Measurements from ENCODE around the gene AHCYL1.

The AHCYL1 gene

DNA sequence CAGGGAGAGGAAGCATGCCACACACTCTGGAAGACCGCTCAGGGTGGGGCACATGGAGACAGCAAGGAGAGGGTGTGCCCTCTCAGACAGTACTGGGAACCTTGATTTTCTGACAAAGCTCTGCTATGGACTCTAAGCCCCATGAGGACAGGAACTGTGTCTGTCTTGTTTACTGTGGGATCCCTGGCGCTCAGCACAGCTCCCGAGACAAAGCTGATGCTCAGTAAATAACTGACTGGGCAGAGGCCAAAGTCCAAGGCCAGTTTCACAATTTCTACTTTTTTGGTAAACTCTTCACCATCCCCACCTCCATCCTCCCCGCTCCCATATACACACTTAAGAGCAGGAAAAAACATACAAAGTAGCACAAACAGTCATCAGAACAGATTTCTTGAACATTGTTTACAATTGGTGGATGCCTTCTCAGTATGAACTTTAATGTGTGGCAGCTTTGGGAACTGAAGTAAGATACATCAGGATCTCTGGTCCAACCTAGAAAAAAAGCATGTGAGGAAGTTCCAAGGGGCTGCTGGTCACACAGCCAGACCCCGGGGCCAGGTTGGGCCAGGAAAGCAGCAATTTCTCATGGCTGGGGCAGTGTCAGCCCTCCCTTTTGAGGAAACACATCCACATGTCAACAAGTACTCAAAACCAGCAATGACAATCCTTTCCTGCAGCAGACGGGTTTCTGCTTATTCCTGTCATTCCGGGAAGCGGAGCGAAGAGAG, 5.6 kb upstream of the AHCYL1 start:
- DNase-seq (ENCODE audit: low read depth in 2 of 2), result peak; percentile 15 to 32
- TF ChIP-seq, protein P1, sequence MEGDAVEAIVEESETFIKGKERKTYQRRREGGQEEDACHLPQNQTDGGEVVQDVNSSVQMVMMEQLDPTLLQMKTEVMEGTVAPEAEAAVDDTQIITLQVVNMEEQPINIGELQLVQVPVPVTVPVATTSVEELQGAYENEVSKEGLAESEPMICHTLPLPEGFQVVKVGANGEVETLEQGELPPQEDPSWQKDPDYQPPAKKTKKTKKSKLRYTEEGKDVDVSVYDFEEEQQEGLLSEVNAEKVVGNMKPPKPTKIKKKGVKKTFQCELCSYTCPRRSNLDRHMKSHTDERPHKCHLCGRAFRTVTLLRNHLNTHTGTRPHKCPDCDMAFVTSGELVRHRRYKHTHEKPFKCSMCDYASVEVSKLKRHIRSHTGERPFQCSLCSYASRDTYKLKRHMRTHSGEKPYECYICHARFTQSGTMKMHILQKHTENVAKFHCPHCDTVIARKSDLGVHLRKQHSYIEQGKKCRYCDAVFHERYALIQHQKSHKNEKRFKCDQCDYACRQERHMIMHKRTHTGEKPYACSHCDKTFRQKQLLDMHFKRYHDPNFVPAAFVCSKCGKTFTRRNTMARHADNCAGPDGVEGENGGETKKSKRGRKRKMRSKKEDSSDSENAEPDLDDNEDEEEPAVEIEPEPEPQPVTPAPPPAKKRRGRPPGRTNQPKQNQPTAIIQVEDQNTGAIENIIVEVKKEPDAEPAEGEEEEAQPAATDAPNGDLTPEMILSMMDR (IDR thresholded peaks at IDR 0.05; ENCODE audit: low read depth, low read length), result no peak
- no peak overlapping the region for H3K4me3 ChIP-seq (replicated peaks in 1 of 2; ENCODE audit: low read depth in 2 of 2, low read length in 2 of 2)

DNA sequence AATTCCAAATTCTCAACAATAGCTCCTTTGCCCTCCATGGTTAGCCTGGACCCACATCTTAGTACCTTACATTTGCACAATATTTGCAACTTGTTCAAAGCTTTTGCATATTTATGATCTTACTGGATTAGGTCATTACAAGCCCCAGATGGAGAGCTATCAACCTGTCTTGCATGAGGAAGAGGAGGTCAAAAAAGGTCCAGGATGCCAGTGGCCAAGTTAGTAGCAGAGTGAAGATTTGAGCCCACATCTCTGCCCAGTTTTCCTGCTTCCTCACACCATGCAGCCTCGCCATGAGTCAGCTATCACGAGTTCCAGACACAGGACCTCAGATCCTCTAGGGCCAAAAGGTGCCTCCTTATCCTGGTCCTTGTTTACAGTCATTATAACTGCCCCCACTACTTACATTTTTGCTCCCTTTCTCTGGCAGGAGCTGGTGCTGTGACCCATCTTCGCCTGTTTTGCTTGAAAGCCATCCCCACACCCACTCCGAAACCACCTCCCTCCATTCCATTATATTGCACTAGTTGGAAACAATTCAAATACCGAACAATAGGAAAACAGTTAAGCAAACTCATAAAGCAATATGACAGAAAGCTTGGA, 5.0 kb upstream of the AHCYL1 start:
- TF ChIP-seq, protein P1 (IDR thresholded peaks at IDR 0.05; ENCODE audit: low read depth, low read length), result no peak
- H3K4me3 ChIP-seq (replicated peaks in 1 of 2; ENCODE audit: low read depth in 2 of 2, low read length in 2 of 2), result no peak overlapping the region
- peak; percentile 74 to 85 for DNase-seq (ENCODE audit: low read depth in 2 of 2)

DNA sequence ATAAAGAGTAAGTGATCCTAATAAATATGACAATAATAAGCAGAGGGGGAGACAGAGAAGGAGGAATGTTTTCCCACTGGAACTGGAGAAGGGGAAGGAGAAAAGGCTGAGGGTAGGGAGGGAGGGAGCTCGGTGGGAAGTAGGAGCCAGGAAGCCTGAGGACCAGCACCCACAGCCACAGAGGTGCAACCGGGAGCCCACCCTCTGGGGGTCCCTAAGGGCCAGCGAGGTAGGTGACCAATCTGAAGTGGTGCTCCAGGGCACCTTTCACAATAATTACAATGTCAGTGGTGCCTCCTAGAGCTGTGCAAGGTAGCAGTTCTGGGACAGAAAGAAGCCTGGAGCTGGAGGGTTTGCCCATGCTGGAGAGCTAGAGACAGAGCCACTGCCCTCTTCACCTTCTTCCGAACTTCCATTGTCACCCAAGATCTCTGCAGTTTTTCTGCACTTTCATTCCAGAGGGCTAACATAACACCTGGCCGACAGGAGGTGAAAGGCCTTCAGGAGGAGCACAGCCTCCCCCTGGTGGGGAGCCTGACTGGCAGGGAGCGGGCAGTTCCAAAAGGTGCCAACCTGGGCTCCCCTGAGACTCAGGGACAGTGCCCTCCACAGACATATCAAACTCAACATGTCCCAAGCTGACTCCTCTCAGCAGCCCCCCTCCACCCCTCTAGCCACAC, 4.1 kb upstream of the AHCYL1 start:
- TF ChIP-seq, protein P1 (IDR thresholded peaks at IDR 0.05; ENCODE audit: low read depth, low read length), result peak; percentile 54
- no peak overlapping the region for H3K4me3 ChIP-seq (replicated peaks in 1 of 2; ENCODE audit: low read depth in 2 of 2, low read length in 2 of 2)
- DNase-seq (ENCODE audit: low read depth in 2 of 2), result no peak

DNA sequence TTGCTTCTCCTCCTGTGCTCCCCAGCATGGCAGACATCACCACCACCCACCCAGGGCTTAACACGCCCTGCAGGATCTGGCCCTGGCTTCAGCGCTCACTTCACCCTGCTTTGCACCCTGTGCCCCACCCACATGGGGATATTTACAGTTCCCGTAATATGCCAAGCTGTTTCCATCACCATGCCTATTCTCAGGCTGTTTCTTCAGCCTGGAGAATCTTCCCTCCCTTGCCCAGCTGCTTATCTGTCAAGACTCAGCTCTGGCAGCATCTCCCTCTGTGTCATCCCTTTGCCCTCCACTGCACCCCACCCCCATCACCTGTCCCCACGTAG, 3.6 kb upstream of the AHCYL1 start:
- no peak for DNase-seq (ENCODE audit: low read depth in 2 of 2)
- TF ChIP-seq, protein P1 (IDR thresholded peaks at IDR 0.05; ENCODE audit: low read depth, low read length), result no peak
- H3K4me3 ChIP-seq (replicated peaks in 1 of 2; ENCODE audit: low read depth in 2 of 2, low read length in 2 of 2), result no peak overlapping the region

DNA sequence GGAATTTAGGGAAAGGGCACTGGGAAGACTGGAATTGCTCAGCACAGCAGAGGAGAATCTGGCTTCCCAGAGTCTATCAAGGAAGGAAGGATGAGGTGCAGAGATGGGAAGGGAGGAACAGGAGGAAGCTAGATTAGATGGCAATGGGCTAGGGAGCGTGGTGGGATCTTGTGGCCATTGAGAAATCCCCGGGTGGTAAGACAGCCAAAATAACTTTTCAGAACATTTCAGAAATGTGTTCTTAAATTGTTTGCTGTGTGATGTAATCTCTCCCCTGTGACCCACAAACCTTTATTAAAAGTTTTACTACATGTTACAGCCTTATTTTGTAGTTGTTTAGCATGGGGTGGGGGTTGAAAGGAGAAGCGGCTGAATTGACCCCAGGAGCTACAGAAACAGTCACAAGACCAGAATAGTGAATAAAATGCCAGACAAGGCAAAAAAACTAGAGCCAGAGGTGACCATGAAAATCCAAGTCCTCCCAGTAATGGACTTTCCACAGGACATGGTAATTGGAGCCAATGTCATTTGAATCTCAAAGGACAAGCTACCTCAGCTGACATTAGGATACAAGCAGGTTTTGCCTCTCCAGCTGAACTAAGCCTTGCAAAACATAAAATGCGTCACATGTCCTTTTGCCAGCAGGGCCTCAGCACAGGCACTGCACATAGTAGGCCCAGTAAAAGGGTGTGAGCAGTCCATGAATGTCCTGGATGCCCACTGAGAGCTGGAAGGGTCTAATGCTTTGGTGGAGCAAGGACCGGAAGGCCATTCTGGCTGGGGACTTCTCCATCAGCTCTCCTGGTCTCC, 980 bp upstream of the AHCYL1 start:
- TF ChIP-seq, protein P1 (IDR thresholded peaks at IDR 0.05; ENCODE audit: low read depth, low read length), result no peak
- H3K4me3 ChIP-seq (replicated peaks in 1 of 2; ENCODE audit: low read depth in 2 of 2, low read length in 2 of 2), result no peak overlapping the region
- DNase-seq (ENCODE audit: low read depth in 2 of 2), result peak; percentile 45 to 74

DNA sequence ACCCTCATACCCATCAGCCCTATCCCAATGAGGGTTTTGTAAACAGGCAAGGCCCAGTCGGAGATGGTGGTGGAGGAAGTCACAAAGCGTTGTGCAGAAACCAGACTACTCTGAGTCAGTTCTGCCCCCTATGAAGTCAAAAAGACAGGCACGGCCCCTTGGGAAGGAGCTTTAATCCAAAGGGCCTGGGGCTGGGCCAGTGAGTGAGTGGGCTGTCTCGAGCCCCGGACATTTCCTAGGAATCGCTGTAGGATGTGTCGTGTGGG, 442 bp upstream of the AHCYL1 start:
- TF ChIP-seq, protein P1 (IDR thresholded peaks at IDR 0.05; ENCODE audit: low read depth, low read length), result no peak
- peak; percentile 80 for DNase-seq (ENCODE audit: low read depth in 2 of 2)
- H3K4me3 ChIP-seq (replicated peaks in 1 of 2; ENCODE audit: low read depth in 2 of 2, low read length in 2 of 2), result no peak overlapping the region

Data from cardiac fibroblast (primary cell).